Thymus (tissue), 11 donors: ENCODE measurements around the gene SPATA2. TPM values are rescaled to one million over a fixed set of nuclear protein-coding genes. Genes with fewer than 3 reads are reported as not detected.

Experiments used
- DNase-seq, 9 donors: peaks; one replicate each; pipeline ENCODE4 v3.0.0-alpha.2; 2013; ENCODE audit warnings: low spot score in 9 of 9, low read depth in 6 of 9, missing footprints in 1 of 9
- H3K27ac ChIP-seq, 2 donors: one replicate each; pipeline ENCODE4 v1.5.1; 2013; ENCODE audit warnings: control low read depth in 1 of 2, low read depth in 1 of 2, low read length in 1 of 2, mild to moderate bottlenecking in 1 of 2, moderate library complexity in 1 of 2
- H3K27me3 ChIP-seq, 2 donors: one replicate each; pipeline ENCODE4 v1.5.1; 2013; ENCODE audit warnings: low read length in 1 of 2; ENCODE audit not compliant: control insufficient read depth in 2 of 2, insufficient read depth in 1 of 2
- H3K36me3 ChIP-seq, 2 donors: one replicate each; pipeline ENCODE4 v1.5.1; 2013; ENCODE audit warnings: low read length in 1 of 2, mild to moderate bottlenecking in 1 of 2, moderate library complexity in 1 of 2; ENCODE audit not compliant: control insufficient read depth in 2 of 2, insufficient read depth in 2 of 2
- H3K4me1 ChIP-seq, 2 donors: one replicate each; pipeline ENCODE4 v1.5.1; 2013; ENCODE audit warnings: low read length in 2 of 2; ENCODE audit not compliant: control insufficient read depth in 2 of 2, insufficient read depth in 2 of 2
- H3K4me3 ChIP-seq, 2 donors: one replicate each; pipeline ENCODE4 v1.5.1; 2013; ENCODE audit warnings: low read length in 2 of 2, control low read depth in 1 of 2, mild to moderate bottlenecking in 1 of 2
- H3K9me3 ChIP-seq, 2 donors: one replicate each; pipeline ENCODE4 v1.5.1; 2013; ENCODE audit warnings: low read length in 1 of 2, mild to moderate bottlenecking in 1 of 2; ENCODE audit not compliant: control insufficient read depth in 2 of 2, insufficient read depth in 1 of 2
- WGBS: extraction: QIAGEN DNeasy Blood & Tissue Kit; methylation state at CpG from one replicate; pipeline ENCODE4 v1.1.7; 2013; 5-methylcytosine and 5-hydroxymethylcytosine counted together
- polyA plus RNA-seq: library from polyadenylated mRNA; stranded (reverse); fragments of 200-250 nt; gene quantifications from one replicate; pipeline ENCODE4 v1.2.3, GENCODE V29; 2013
- total RNA-seq: library from RNA; stranded (reverse); fragments of 120-200 nt; gene quantifications from one replicate; pipeline ENCODE4 v1.2.4, GENCODE V29; 2013
- donor health status: healthy.

The SPATA2 gene
- total and polyA plus RNA-seq, 2 donors: 1.7 to 3.3 TPM

- Histone ChIP-seq H3K4me3 (no peak overlapping the region), H3K4me1 (peaks cover 8 to 14% of the 10 kb centered on the region in 2 donors), H3K36me3 (no peaks in the 10 kb centered on the region), H3K27ac (no peak overlapping the region), H3K27me3 (no peaks in the 10 kb centered on the region), H3K9me3 (no peaks in the 10 kb centered on the region)
- DNase-seq: no peak
- WGBS: 86% methylated on average over 7 of the region's 7 CpGs
Measured at GRCh38 chr20:49919009-49919408, 3.7 kb upstream of the SPATA2 start.

DNA sequence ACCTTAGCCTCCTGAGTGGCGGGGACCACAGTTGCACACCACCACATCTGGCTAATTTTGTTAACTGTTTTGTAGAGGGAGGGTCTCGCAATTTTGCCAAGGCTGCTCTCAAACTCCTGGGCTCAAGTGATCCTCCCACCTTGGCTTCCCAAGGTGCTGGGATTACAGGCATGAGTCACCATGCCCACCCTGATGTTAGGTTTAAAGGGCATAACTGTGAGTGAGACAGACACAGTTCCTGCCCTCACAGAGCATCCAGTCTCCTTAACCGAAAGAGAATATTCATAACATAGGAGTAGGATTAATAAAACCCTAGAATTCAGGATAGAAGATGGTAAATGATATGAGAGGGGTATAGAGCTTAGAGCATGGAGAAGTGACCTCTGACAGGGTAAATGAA, 3.1 kb upstream of the SPATA2 start:
- H3K27ac ChIP-seq: no peak overlapping the region
- no peaks in the 10 kb centered on the region for H3K27me3 ChIP-seq
- no peaks in the 10 kb centered on the region for H3K9me3 ChIP-seq
- DNase-seq: no peak
- H3K4me1 ChIP-seq: peaks cover 11 to 17% of the 10 kb centered on the region in 2 donors
- no peak overlapping the region for H3K4me3 ChIP-seq
- H3K36me3 ChIP-seq: no peaks in the 10 kb centered on the region
- WGBS: 97% methylated on average over 3 of the region's 3 CpGs

- 68% methylated on average over 19 of the region's 19 CpGs for WGBS
- Histone ChIP-seq H3K27me3 (no peaks in the 10 kb centered on the region), H3K27ac (no peak overlapping the region), H3K36me3 (no peaks in the 10 kb centered on the region), H3K9me3 (no peaks in the 10 kb centered on the region), H3K4me1 (peaks cover 11 to 17% of the 10 kb centered on the region in 2 donors), H3K4me3 (peak overlapping the region; percentile 81 to 98)
- no peak for DNase-seq
Measured at GRCh38 chr20:49916146-49917002, 1.0 kb upstream of the SPATA2 start.

- Histone ChIP-seq H3K27ac (peak overlapping the region; percentile 95 to 98), H3K4me1 (peaks cover 11 to 17% of the 10 kb centered on the region in 2 donors), H3K4me3 (peak overlapping the region; percentile 81 to 98), H3K36me3 (peaks cover 3 to 6% of the 10 kb centered on the region in 2 donors), H3K27me3 (no peaks in the 10 kb centered on the region), H3K9me3 (no peaks in the 10 kb centered on the region)
- under 1% methylated on average over 23 of the region's 23 CpGs for WGBS
- DNase-seq: no peak
Measured at GRCh38 chr20:49915118-49915379, 280 bp downstream of the SPATA2 start.

DNA sequence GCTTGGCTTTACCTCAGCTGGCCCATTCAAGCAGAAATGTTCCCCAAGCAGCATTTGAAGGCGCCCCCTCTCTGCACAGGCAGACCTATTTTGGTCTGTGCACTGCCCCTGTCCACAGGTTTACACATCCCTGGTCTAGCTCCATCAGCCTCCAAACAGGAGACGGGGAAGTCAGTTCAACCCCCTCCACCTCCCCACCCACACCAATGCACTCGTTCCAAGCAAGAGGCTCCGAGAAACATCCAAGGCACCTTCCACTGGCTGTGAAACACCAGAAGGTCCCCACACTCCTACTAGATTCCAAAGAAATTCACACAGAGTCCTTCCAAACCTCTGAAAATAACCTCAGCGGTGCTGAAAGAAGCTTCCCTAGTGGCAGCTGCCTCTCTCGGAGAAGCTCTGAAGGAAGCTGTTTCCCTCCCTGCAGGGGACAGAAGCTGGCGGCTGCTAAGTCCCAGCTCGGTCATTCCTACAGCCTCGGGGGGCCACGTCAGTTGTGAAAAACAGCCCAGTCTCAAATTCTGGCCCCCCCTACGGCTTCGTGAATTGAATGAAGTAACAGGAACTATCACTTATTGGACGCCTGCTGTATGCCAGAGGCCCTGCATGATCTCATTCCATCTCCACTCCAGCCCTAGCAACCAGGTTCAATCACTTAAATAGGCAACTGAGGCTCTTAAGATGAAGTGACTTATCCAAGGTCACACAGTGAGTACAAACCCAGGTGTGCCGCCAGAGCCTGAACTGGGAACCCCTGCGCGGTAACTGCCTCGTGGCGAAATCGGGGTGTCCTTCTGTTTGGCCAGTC, 815 bp downstream of the SPATA2 start:
- peaks cover 11 to 17% of the 10 kb centered on the region in 2 donors for H3K4me1 ChIP-seq
- peak in 1 of 9 donors; percentile 39 for DNase-seq
- 14% methylated on average over 19 of the region's 19 CpGs for WGBS

DNA sequence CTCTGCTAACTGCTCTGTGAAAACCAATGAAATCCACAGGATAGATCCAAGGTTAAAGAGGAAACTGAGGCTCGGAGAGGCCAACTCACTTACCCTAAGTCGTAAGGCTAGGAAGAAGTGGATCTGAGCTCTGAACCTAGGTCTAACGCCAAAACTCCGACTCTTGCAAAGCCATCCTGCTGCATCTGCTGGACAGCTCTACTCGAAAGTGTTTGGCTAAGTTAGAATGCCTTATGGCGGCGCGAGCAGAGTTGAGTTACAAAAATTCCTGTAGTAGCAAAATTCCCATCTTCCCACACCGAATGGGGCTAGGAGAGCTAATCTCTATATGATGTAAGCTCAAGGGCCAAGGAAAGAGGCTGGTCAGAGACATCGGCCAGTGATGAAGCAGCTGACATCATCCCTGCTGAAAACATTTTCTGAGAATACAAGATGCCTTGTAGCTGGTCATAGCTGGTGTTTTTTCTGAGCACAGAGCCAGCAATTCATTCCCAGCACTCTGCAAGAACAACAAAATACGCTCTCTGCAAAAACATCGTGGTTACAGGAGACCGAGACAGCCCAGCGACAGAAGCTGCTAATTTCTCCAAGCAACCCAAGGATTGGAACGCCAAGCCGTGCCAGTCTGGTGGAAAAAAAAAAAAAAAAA, 1.8 kb downstream of the SPATA2 start:
- 96% methylated on average over 16 of the region's 16 CpGs for WGBS
- no peak for DNase-seq
- Histone ChIP-seq H3K4me1 (peaks cover 11 to 17% of the 10 kb centered on the region in 2 donors), H3K27ac (no peak overlapping the region), H3K9me3 (no peaks in the 10 kb centered on the region), H3K36me3 (peaks cover 5 to 19% of the 10 kb centered on the region in 2 donors), H3K4me3 (no peak overlapping the region), H3K27me3 (no peaks in the 10 kb centered on the region)

More for the DNA sequence above, 815 bp downstream of the SPATA2 start:
- Histone ChIP-seq H3K4me3 (peak overlapping the region; percentile 81 to 98), H3K9me3 (no peaks in the 10 kb centered on the region), H3K27ac (peak overlapping the region; percentile 95 to 98), H3K36me3 (peaks cover 3 to 9% of the 10 kb centered on the region in 2 donors), H3K27me3 (no peaks in the 10 kb centered on the region)

GRCh38 chr20:49910340-49910706, 5.0 kb downstream of the SPATA2 start:
- WGBS: 92% methylated on average over 4 of the region's 4 CpGs
- H3K4me1 ChIP-seq: peaks cover 11% of the 10 kb centered on the region in 2 donors
- no peaks in the 10 kb centered on the region for H3K27me3 ChIP-seq
- no peak for DNase-seq
- no peak overlapping the region for H3K27ac ChIP-seq
- H3K4me3 ChIP-seq: no peak overlapping the region
- no peaks in the 10 kb centered on the region for H3K9me3 ChIP-seq
- H3K36me3 ChIP-seq: peaks cover 29 to 50% of the 10 kb centered on the region in 2 donors

GRCh38 chr20:49909499-49910339, 5.6 kb downstream of the SPATA2 start:
- no peak for DNase-seq
- Histone ChIP-seq H3K4me1 (peaks cover 10% of the 10 kb centered on the region in 2 donors), H3K36me3 (peaks cover 35 to 56% of the 10 kb centered on the region in 2 donors), H3K27me3 (no peaks in the 10 kb centered on the region), H3K27ac (no peak overlapping the region), H3K9me3 (no peaks in the 10 kb centered on the region), H3K4me3 (no peak overlapping the region)
- WGBS: 96% methylated on average over 28 of the region's 28 CpGs
